Measurements from ENCODE around the gene SRBD1.

DNA sequence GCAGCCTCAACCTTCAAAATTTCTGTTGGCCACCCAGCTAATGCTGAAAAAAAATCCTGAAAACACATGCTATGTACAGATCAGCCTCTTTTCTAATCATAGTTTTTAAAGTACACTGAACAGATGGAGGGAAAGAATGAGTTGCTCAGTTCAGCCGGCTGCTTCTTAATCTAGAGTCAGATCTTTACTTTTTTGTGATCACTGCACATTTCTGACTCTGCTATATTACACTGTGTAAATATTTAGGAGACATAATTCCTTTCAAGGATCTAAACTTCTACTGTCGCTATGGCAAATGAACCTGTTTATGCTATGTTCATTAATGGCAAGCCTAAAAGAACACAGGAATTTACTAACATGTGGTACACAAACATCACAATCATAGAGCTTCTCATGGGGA lies 114.2 kb downstream of the SRBD1 start:
- TF ChIP-seq CTCF (IDR thresholded peaks at IDR 0.05), result no peak
- no peak for TF ChIP-seq POLR2AphosphoS5 (IDR thresholded peaks at IDR 0.05)

All from stomach (tissue), 4 donors.